Smooth muscle cell (in vitro differentiated cells): Measurements from ENCODE around the gene WDR46. TPM values are rescaled to one million over a fixed set of nuclear protein-coding genes. Genes with fewer than 3 reads are reported as not detected.

ENCODE experiments used
- DNase-seq: peaks from one replicate; lab custom pipeline; 2025; ENCODE audit not compliant: unreplicated experiment; lab: John Stamatoyannopoulos, UW
- H2AFZ ChIP-seq: fragments of 200-600 bp; sonication (generic); 2 replicates; pipeline ENCODE4 v1.6.0; 2016; ENCODE audit warnings: antibody characterized with exemption, low read depth, mild to moderate bottlenecking
- H3F3A ChIP-seq: fragments of 200-600 bp; sonication (generic); 2 replicates; pipeline ENCODE4 v1.6.0; 2017; ENCODE audit warnings: antibody characterized with exemption, low read depth
- H3K27ac ChIP-seq: fragments of 200-600 bp; sonication (generic); 2 replicates; pipeline ENCODE4 v1.5.1; 2016; ENCODE audit warnings: low read depth, mild to moderate bottlenecking
- H3K27me3 ChIP-seq: fragments of 200-600 bp; sonication (generic); 2 replicates; pipeline ENCODE4 v1.6.1; 2016; ENCODE audit warnings: low read depth, mild to moderate bottlenecking
- H3K36me3 ChIP-seq: fragments of 200-600 bp; sonication (generic); 2 replicates; pipeline ENCODE4 v1.5.1; 2016; ENCODE audit warnings: low read depth
- H3K4me1 ChIP-seq: fragments of 200-600 bp; sonication (generic); 2 replicates; pipeline ENCODE4 v1.5.1; 2016; ENCODE audit warnings: low read depth
- H3K4me2 ChIP-seq: fragments of 200-600 bp; sonication (generic); 2 replicates; pipeline ENCODE4 v1.6.0; 2016; ENCODE audit warnings: mild to moderate bottlenecking
- H3K4me3 ChIP-seq: fragments of 200-600 bp; sonication (generic); 2 replicates; pipeline ENCODE4 v1.5.1; 2016; ENCODE audit warnings: mild to moderate bottlenecking
- H3K79me2 ChIP-seq: fragments of 200-600 bp; sonication (generic); 2 replicates; pipeline ENCODE4 v1.6.0; 2016; ENCODE audit warnings: low read depth, mild to moderate bottlenecking
- H3K9ac ChIP-seq: fragments of 200-600 bp; sonication (generic); 2 replicates; pipeline ENCODE4 v1.6.0; 2016; ENCODE audit warnings: low read depth
- H3K9me3 ChIP-seq: fragments of 200-600 bp; sonication (generic); replicated peaks from 2 replicates; pipeline ENCODE4 v1.5.1; 2016; ENCODE audit warnings: low read depth
- H4K20me1 ChIP-seq: fragments of 200-600 bp; sonication (generic); 2 replicates; pipeline ENCODE4 v1.6.0; 2016; ENCODE audit warnings: low read depth
- WGBS: methylation state at CpG from one replicate; pipeline ENCODE4 v1.1.7; 2016; ENCODE audit warnings: low lambda C conversion rate; 5-methylcytosine and 5-hydroxymethylcytosine counted together
- polyA plus RNA-seq: library from polyadenylated mRNA; unstranded; fragments of >200 nt; fragmentation: Nextera tagmentation; extraction: Ambion mirVana; gene quantifications from 2 replicates; pipeline ENCODE4 v1.2.1, GENCODE V29; 2016
- total RNA-seq: library from RNA; depleted of rRNA; stranded (reverse); fragments of >200 nt; gene quantifications from 2 replicates; pipeline ENCODE4 v1.2.3, GENCODE V29; 2014
- TF ChIP-seq, protein P1 (sequence below): fragments of 200-600 bp; sonication (generic); IDR thresholded peaks from 2 replicates; pipeline ENCODE4 v1.5.1; 2017; ENCODE audit warnings: borderline replicate concordance, mild to moderate bottlenecking, antibody characterized with exemption; ENCODE audit not compliant: insufficient read depth, poor library complexity, severe bottlenecking

WDR46 gene
- total and polyA plus RNA-seq, 2 experiments from 2014 or later = 67.9 to 69.9 TPM

GRCh38 chr6:33279257-33279695, 9.8 kb downstream of the WDR46 start:
- Histone ChIP-seq H3K36me3 (no peaks in the 10 kb centered on the region), H4K20me1 (peaks cover 23% of the 10 kb centered on the region), H3K4me1 (peaks cover 25% of the 10 kb centered on the region), H3K79me2 (peaks cover 13% of the 10 kb centered on the region), H3F3A (peaks cover 24% of the 10 kb centered on the region), H3K4me2 (no peak overlapping the region), H3K27ac (no peak overlapping the region), H3K27me3 (no peaks in the 10 kb centered on the region), H2AFZ (no peak overlapping the region), H3K9me3 (no peaks in the 10 kb centered on the region), H3K9ac (no peak overlapping the region), H3K4me3 (no peak overlapping the region)
- TF ChIP-seq, protein P1, sequence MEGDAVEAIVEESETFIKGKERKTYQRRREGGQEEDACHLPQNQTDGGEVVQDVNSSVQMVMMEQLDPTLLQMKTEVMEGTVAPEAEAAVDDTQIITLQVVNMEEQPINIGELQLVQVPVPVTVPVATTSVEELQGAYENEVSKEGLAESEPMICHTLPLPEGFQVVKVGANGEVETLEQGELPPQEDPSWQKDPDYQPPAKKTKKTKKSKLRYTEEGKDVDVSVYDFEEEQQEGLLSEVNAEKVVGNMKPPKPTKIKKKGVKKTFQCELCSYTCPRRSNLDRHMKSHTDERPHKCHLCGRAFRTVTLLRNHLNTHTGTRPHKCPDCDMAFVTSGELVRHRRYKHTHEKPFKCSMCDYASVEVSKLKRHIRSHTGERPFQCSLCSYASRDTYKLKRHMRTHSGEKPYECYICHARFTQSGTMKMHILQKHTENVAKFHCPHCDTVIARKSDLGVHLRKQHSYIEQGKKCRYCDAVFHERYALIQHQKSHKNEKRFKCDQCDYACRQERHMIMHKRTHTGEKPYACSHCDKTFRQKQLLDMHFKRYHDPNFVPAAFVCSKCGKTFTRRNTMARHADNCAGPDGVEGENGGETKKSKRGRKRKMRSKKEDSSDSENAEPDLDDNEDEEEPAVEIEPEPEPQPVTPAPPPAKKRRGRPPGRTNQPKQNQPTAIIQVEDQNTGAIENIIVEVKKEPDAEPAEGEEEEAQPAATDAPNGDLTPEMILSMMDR = no peak
- WGBS = 97% methylated on average over 13 of the region's 13 CpGs
- no peak for DNase-seq

GRCh38 chr6:33278810-33279209, 10.2 kb downstream of the WDR46 start:
- Histone ChIP-seq H3F3A (peaks cover 27% of the 10 kb centered on the region), H3K27me3 (no peaks in the 10 kb centered on the region), H2AFZ (no peak overlapping the region), H3K27ac (no peak overlapping the region), H3K36me3 (no peaks in the 10 kb centered on the region), H3K79me2 (peaks cover 18% of the 10 kb centered on the region), H4K20me1 (peaks cover 27% of the 10 kb centered on the region), H3K4me1 (peaks cover 30% of the 10 kb centered on the region), H3K4me3 (no peak overlapping the region), H3K9me3 (no peaks in the 10 kb centered on the region), H3K4me2 (no peak overlapping the region), H3K9ac (no peak overlapping the region)
- DNase-seq = no peak
- TF ChIP-seq, protein P1 = no peak
- 90% methylated on average over 3 of the region's 3 CpGs for WGBS

DNA sequence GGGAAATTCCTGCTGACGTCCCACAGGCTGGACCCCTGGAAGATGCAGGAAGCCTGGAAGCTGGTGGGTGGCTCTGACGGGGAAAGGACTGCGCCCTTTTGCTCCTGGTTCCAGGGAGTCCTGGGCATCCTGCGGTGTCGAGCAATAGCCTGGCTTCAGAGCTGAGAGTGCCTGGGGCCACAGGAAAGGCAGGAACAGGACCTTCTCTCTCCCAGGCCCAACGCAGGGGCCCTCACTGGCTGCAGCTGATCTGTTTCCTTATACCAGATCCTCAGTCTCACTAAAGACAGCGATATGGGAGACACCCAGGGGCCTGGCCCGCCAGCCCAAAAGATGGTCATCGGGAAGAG, 10.7 kb downstream of the WDR46 start:
- Histone ChIP-seq H4K20me1 (peaks cover 32% of the 10 kb centered on the region), H3K79me2 (peaks cover 22% of the 10 kb centered on the region), H3K27me3 (no peaks in the 10 kb centered on the region), H3K4me2 (no peak overlapping the region), H3K27ac (no peak overlapping the region), H3K36me3 (no peaks in the 10 kb centered on the region), H3K9me3 (no peaks in the 10 kb centered on the region), H3F3A (peaks cover 29% of the 10 kb centered on the region), H3K9ac (no peak overlapping the region), H3K4me1 (peaks cover 34% of the 10 kb centered on the region), H3K4me3 (no peak overlapping the region), H2AFZ (no peak overlapping the region)
- DNase-seq = no peak
- TF ChIP-seq, protein P1 = no peak
- 87% methylated on average over 9 of the region's 9 CpGs for WGBS

- Histone ChIP-seq H3K9me3 (no peaks in the 10 kb centered on the region), H4K20me1 (peaks cover 37% of the 10 kb centered on the region), H3K79me2 (peaks cover 28% of the 10 kb centered on the region), H3K4me2 (peak overlapping the region; percentile 86), H2AFZ (no peak overlapping the region), H3K9ac (no peak overlapping the region), H3F3A (peaks cover 35% of the 10 kb centered on the region), H3K27ac (peak overlapping the region; percentile 85), H3K4me3 (peak overlapping the region; percentile 57), H3K27me3 (no peaks in the 10 kb centered on the region), H3K36me3 (no peaks in the 10 kb centered on the region), H3K4me1 (peaks cover 40% of the 10 kb centered on the region)
- DNase-seq = no peak
- TF ChIP-seq, protein P1 = no peak
- WGBS = 54% methylated on average over 39 of the region's 39 CpGs
Measured at GRCh38 chr6:33277663-33278391, 11.2 kb downstream of the WDR46 start.
